Medulla oblongata (tissue), 1 donor: Measurements from ENCODE around the gene ANKRD29.
"Not testable (repeated sequence)": the region's sequence is repeated elsewhere in the genome, so short reads cannot be mapped to it uniquely, and the experiment has no call there.

ENCODE experiments used
- DNase-seq: peaks from one replicate; pipeline ENCODE4 v3.0.0-alpha.2; 2015; ENCODE audit errors: extremely low spot score

ANKRD29 gene

GRCh38 chr18:23616258-23616657 is 46.5 kb downstream of the ANKRD29 start:
- no peak for DNase-seq

DNA sequence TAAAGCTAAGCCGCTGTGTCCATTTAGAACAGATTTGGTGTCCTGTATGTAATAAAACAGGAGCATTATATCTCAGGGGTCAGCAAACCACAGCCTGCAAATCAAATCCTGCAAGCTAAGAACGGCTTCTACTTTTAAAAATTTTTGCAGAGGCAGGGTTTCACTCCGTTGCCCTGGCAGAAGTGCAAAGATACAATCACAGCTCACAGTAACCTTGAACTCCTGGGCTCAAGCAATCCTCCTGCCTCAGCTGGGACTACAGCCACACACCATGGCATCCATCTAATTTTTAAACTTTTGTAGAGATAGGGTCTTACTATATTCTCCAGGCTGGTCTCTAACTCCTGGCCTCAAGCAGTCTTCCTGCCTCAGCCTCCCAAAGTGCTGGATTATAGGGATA is 47.8 kb downstream of the ANKRD29 start:
- DNase-seq = no peak

DNA sequence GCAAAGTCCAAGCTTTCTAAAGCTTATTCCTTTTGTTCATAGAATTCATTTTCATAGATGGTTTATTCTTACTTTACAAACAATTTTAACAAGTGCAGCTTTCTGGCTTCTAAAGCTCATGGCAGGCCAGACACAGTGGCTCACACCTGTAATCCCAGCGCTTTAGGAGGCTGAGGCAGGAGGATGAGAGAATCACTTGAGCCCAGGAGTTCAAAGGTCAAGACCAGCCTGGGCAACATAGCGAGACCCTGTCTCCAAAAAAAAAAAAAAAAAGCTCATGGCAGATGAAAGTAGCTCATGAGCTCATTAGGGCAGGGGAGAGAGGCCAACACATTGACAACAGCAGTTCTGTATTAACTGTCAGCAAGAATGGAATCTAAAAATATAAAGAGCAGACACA is 48.3 kb downstream of the ANKRD29 start:
- no peak for DNase-seq

GRCh38 chr18:23613091-23613475 is 49.6 kb downstream of the ANKRD29 start:
- DNase-seq = not testable (repeated sequence)

DNA sequence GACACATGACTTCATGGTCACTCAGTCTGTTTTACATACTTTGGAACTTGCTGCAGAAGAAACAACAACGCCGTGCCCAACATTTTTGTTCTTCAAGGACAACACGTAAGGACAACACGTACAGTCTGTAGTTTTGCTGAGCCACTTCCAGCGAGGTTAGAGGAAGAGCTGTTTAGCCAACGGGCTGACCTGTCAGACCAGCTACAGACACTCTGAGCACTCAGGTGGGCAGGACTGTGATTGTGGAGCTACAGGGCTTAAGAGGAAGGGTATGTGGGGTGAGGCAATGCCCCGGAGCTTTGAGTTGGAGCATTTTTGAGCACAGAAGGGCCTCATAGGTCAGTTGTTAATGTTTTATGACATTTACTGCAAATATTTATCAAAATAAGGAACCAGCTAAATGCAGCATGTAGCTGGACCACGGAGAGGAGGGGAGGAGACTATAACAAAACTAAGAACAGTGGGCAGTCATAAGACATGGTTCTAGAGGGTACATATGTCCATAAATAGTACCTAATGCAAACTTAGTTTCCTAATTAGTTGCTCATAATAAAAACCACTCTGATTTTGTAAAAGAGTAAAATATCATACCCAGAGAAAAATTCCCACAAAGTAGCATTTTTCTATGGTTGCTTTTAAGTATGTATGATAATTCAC is 50.1 kb downstream of the ANKRD29 start:
- DNase-seq = no peak

- DNase-seq = no peak
Observed at GRCh38 chr18:23609390-23610023, 53.2 kb downstream of the ANKRD29 start.

DNA sequence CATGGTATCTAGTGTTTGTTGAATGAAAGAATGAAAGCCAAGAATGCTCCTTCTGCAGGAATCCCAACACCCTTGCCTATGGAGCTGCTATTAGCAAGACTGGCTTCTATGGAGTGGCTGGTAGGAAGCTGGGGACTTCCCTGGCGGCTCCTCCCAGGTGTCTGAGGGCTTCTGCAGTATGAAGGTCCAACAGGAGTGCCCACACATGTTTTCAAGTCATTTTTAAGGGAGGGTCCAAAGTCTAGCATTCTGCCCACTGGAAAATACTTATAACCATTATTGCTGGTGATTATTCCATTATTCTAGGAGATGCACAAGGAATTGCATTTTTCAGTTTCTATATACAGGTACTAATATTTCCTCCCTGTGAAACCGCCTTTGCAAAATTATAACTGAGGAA is 54.5 kb downstream of the ANKRD29 start:
- DNase-seq = no peak

DNA sequence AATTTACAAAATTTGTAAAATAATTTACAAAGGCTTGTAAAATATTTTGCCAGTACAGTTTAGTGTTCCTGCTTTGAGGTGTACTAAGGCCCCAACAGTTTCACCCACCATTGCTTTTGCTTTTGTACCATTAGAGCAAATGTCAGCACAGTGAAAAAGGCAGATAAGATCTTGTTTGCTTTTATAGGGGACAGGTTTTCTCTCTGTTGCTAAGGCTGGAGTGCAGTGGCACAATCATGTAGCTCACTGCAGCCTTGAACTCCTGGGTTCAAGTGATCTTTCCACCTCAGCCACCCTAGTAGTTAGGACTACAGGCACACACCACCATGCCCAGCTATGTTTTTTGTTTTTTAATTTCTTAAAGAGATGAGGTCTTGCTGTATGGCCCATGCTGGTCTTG is 56.8 kb downstream of the ANKRD29 start:
- no peak for DNase-seq

DNA sequence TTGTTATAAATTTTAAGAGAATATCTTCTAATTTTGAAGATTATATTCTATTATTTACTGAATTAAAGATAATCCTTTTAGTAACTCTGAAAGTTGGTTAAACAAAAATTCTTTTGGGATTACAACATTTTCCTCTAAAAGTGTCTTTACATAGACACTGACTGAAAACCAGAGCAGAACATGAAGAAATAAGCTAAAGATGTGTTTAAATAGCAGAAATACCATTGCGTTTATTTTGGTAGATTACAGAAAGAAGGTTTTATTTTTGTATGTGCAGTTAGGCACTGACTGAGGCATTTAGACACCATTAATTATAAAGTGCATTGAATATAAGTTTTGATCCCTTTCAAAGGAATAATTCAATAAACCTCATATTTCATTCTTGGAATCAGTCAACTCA is 62.9 kb downstream of the ANKRD29 start:
- DNase-seq = no peak

GRCh38 chr18:23596183-23596582 is 66.5 kb downstream of the ANKRD29 start:
- peak; percentile 68 for DNase-seq

DNA sequence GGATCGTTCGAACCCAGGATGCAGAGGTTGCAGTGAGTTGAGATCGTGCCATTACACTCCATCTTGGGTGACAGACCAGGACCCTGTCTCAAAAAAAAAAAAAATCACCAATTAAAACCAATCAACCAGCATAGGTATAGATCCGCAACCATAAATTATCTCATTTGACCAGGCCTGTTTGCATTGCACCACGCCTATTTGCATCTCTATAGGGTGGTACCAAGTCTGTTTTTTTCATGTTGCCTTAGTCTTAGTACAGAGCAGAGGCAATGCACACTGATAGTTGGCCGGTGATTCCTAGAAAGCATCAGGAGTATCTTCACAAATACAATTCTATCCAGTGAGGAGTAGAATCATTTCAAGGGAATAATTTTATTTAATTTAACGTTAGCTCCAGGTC is 67.1 kb downstream of the ANKRD29 start:
- DNase-seq = no peak

GRCh38 chr18:23593720-23594119 is 69.0 kb downstream of the ANKRD29 start:
- DNase-seq = no peak

GRCh38 chr18:23592911-23593310 is 69.8 kb downstream of the ANKRD29 start:
- DNase-seq = no peak

DNA sequence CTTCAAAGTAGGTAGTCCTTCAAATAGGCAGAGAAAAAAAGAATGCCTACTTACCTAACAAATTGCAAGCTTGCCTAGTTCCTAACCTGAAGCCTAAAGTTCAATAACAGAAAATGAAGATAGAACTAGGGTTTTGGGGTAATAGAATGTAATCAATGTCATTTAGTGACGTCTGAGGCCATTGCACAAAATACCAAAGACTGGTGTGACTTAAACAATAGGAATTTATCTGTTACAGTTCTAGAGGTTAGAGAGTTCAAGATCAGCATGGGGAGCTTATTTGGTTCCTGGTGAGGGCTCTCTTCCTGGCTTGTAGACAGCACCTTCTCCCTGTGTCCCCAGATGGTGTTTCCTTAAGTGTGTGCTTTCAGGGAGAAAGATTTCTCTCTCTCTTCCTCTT is 71.7 kb downstream of the ANKRD29 start:
- no peak for DNase-seq

GRCh38 chr18:23588836-23589560 is 73.7 kb downstream of the ANKRD29 start:
- DNase-seq = no peak

- no peak for DNase-seq
Observed at GRCh38 chr18:23587220-23587642, 75.5 kb downstream of the ANKRD29 start.

- DNase-seq = peak; percentile 94
Observed at GRCh38 chr18:23586249-23587196, 76.2 kb downstream of the ANKRD29 start, which contains the start of gene NPC1. TSS of gene NPC1 (minus strand) at chr18:23586506. CDS start at chr18:23586343, 163 bp downstream.

GRCh38 chr18:23585897-23586248 is 76.8 kb downstream of the ANKRD29 start:
- peak; percentile 34 for DNase-seq

DNA sequence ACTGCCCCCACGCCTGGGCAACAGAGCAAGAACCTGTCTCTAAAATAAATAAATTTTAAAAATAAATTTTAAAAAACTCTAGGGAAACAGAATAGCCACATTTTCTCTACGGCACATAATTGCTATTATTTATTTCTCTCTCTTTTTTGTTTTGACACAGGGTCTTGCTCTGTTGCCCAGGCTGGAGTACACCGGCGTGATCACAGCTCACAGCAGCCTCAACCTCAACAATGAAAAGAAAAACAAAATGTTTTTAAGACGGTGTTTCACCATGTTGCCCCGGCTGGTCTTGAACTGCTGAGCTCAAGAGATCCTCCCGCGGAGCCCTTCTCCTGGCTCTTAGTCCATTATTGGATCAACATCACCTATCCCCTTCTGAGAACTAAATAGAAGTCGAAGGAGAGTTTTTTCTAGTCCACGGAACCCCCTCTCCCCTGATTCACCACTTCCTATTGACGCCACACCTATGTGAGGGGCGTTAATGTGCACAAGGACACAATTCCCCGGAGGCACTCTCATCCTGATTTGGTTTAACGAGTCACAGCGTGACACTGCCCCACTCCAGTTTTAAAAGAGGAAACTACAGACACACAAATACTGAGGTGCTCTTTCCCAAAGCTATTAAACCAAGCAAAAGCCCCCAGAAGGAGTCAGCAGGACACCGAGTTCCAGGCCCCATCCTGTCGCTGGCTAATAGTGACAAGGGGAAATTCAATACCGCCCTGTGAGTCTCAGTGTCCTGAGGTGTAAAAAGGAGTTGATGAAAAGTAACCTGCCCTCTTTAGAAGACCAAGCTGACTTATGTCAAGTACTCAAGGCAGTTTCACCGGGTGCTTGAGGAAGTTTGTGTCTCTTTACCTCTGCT is 77.5 kb downstream of the ANKRD29 start:
- peak; percentile 68 for DNase-seq

GRCh38 chr18:23584019-23584983 is 78.4 kb downstream of the ANKRD29 start:
- DNase-seq = peak; percentile 33
